Measurements from ENCODE around the gene CRELD2.

The CRELD2 gene

DNA sequence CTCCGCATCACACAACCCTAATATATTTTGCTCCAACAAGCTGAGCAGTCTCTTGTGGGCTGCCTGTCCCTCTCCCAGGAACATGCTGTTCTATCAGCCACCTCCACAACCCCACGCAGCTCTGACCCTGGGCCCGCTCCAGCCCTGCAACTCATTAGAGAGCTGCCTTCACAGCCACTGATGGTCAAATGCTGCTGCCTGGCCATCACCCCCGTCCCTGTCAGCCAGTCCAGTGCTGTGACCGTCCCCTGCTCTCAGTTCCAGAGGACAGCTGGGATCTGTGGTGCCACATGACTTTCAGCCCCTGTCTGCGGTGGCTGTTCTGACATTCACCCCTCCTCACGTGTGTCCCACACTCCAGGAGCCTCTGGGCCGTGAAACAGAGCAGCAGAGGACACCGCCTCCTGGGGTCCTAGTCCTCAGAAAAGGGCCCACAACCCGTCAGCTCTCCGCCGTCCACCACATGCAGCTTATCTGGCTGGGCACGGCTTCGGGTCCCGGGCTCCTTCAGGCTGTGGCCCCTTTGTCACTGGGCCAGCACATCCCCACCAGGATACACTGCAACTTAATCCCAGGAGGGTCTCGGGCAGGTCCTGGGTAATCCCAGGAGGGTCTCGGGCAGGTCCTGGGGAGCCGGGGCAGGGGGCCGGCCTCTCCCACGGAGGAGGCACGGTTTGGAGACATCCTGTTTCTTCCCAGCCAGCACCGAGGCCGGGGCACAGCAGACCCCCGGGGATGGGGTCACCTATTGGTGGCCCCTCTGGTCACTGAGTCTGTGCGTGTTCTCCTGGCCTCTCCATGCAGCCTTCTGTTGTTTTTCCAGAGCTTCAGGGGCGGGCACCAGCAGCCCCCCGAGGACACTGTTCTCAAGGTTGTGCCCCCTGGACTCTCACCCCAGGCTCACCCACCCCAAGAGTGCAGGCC is 15.1 kb downstream of the CRELD2 start:
- DNase-seq, result no peak

- DNase-seq, result peak; percentile 46
Observed at GRCh38 chr22:49934160-49934890, 15.9 kb downstream of the CRELD2 start.

DNA sequence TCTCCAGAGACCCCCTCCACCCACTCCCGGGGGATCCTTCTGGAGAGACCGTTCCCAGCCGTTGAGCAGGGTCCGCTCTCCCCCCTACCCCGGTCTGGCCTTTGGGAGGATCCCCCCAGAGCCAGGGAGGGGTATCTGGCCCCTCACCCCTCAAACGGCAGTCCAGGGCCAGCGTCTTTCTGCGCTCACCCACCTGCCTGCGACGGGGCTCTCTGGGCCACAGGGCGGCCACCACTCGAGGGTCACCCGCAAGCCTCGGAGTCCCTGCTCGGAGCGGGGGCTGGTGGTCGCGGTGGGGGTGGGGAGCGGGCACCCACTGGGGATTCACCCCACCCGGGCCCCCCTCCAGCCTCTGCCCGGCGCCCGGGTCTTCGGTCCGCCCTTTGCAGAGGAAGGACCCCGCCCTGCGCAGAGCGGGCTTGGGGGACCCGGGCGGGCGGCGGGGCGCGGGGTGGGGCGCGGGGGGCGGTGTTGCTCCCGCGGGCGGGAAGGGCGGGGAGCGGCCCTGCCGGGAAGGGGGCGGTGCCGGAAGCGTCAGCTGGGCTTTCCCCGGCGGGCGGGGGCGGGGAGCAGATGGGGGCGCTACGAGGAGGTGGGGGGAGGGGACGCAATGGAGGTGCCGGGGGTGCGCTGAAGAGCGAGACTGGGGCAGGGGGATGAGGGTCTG is 16.6 kb downstream of the CRELD2 start:
- peak; percentile 93 for DNase-seq

DNA sequence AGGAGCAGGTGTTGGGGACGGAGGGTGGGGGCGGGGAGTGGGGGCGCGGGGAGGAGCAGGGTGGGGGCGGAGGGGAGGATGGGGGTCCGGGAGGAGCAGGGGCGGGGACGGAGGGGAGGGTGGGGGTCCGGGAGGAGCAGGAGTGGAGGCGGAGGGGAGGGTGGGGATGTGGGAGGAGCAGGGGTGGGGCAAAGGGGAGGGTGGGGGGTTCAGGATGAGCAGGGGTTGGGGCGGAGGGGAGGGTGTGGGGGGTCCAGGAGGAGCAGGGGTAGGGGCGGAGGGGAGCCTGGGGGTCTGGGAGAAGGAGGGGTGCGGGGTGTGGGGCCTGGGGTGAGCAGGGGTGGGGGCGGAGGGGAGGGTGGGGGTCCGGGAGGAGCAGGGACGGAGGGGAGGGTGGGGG is 17.1 kb downstream of the CRELD2 start:
- peak; percentile 83 for DNase-seq

GRCh38 chr22:49936018-49936972 is 17.9 kb downstream of the CRELD2 start:
- DNase-seq, result peak; percentile 97

- DNase-seq, result peak; percentile 18
Observed at GRCh38 chr22:49936973-49937757, 18.7 kb downstream of the CRELD2 start.

GRCh38 chr22:49937758-49938564 is 19.5 kb downstream of the CRELD2 start:
- DNase-seq, result no peak

DNA sequence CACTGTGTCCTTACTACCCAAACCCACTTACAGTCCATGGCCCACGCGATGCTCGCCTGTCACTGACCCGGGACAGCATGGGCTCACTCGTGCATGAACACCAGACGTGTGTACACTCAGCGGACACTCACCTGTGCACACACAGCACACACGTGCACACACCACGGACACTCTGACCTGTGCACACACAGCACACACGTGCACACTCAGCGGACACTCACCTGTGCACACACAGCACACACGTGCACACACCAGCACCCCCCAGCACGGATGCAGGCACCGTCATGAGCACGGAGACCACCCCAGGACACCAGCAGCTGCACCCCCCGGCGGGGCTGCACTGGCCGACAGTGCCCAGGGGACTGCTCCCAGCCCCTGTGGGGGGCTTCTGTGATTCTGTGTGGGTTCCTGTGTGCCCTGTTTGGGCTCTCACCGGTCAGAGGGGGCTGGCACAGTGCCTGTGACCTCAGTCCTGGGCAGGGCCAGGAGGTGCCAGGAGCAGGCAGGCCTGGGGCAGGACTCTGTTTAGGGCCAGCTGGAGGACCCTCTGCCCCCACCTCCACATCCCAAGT is 20.2 kb downstream of the CRELD2 start:
- DNase-seq, result no peak

DNA sequence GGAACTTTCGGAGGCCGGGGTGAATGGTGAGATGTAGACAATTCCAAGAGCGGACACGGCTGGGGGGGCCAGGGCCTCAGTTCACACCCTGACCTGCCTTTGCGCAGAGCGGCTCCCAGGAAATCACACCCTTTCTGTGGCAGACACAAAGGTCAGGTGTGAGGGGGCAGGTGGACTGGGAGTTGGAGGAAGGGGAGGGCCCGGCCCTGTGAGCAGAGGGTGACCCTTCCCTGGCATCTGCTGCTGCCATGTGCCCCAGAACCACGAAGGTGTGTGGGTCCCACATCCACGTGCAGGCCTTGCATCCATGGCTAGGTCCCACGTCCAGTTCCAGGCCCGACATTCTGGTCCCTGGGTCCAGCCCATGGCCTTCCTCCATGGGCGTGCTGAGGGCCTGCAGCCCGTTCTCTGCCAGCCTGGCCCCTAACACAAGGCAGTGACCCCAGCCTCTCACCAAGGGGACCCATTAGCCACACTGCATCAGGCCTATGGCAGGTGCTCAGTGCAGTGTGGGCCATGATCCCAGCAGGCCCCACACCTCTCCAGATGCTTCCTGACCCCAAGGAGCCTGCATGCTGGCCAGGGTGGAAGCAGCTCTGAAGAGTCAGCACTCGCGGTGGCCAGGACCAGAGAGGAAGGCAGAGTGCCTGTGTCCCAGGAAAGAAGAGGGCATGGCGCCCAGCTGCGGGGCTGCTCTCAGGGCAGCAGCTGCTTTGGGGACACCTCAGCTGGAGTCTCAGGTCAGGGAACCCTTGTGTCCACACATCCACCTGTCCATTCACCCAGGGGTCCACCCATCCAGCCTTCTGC is 23.3 kb downstream of the CRELD2 start:
- DNase-seq, result no peak

DNA sequence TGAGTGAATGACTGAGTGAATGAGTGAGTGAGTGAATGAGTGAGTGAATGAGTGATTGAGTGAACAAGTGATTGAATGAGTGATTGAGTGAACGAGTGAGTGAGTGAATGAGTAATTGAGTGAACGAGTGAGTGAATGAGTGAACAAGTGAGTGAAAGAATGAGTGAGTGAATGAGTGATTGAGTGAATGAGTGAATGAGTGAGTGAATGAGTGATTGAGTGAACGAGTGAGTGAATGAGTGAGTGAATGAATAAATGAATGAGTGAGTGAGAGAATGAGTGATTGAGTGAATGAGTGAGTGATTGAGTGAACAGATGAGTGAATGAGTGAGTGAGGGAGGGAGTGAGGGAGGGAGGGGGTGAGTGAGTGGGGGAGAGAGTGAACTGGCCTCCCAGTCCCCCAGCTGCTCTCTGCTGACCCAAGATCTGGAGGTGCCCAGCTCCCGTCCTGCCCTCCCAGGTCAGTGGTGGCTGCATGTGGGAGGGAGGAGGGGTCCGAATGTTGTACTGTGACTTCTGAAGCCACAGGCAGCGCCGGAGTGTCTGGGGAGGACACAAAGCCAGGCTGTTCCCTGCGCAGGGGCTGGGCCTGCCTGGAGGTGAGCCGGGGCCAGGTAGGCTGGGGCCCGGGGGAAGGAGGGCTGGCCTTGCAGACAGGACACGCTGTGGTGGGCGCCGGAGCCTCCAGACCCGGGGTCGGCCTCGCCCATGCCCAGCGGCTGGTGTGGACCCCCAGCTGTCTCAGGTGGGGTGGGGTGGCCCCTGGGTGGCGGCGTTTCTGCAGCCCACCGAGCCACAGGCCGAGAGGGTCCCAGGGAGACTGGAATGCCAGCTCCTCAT is 24.4 kb downstream of the CRELD2 start:
- no peak for DNase-seq

DNA sequence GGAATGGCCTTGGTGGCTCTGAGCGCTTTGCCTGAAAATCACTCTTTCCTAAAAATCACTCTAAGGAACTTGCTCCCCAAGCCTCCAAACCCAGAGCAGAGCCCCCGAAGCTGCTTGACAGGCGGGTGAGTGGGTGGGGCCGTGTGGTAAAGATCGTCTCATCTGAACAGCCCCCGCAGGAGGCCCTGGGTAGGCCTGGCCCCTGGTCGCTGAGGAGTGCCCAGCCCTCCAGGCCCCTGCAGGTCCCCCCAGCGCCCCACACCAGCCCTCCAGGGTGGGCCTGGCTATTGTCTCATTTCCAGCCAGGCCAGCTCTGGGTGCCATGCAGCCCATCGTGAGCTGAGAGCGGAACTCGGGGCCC is 25.0 kb downstream of the CRELD2 start:
- DNase-seq, result no peak

- DNase-seq, result no peak
Observed at GRCh38 chr22:49943771-49944398, 25.5 kb downstream of the CRELD2 start.

- DNase-seq, result no peak
Observed at GRCh38 chr22:49944399-49944891, 26.0 kb downstream of the CRELD2 start.

- peak; percentile 70 for DNase-seq
Observed at GRCh38 chr22:49945042-49945794, 26.8 kb downstream of the CRELD2 start.

GRCh38 chr22:49946612-49947295 is 28.3 kb downstream of the CRELD2 start:
- DNase-seq, result no peak

GRCh38 chr22:49947296-49947622 is 28.8 kb downstream of the CRELD2 start:
- DNase-seq, result no peak
